C4-2B (cell line): Measurements from ENCODE around the gene MGAT5B.

Source experiments
- CTCF ChIP-seq: fragments of 450-650 bp; conservative IDR thresholded peaks from 2 replicates; pipeline ENCODE4 v1.5.1; 2017; ENCODE audit warnings: mild to moderate bottlenecking
- ZFX ChIP-seq: fragments of 450-650 bp; IDR thresholded peaks from 2 replicates; pipeline ENCODE4 v1.6.1; 2017

- TF ChIP-seq CTCF, result no peak
- TF ChIP-seq ZFX, result no peak
These were observed 34.3 kb downstream of the MGAT5B start for GRCh38 chr17:76902476-76902875.
